ENCODE results near the gene NUSAP1.

- TF ChIP-seq GATA3 (IDR thresholded peaks at IDR 0.05; ENCODE audit: low read depth, low read length) = no peak
- no peak for TF ChIP-seq GATA2 (IDR thresholded peaks at IDR 0.05; ENCODE audit: low read depth, low read length)
These were observed 60.0 kb downstream of the NUSAP1 start for GRCh38 chr15:41392659-41393058.

Measured in SH-SY5Y (cell line).